Stimulated activated CD8-positive, alpha-beta memory T cell treated with anti-CD3 and anti-CD28 coated beads, Interleukin-15, amount 100 ng/mL, for 4 hours (primary cell): ENCODE measurements around the gene MTA3.

Source experiments
- DNase-seq, 2 donors: peaks; one replicate each; pipeline ENCODE4 v3.0.0-alpha.2; 2020; ENCODE audit warnings: low read depth in 2 of 2

The MTA3 gene

GRCh38 chr2:42733852-42734251 is 165.4 kb downstream of the MTA3 start:
- DNase-seq = no peak

- DNase-seq = no peak
Observed at GRCh38 chr2:42736598-42737322, 168.3 kb downstream of the MTA3 start.

- no peak for DNase-seq
Observed at GRCh38 chr2:42741140-42741539, 172.7 kb downstream of the MTA3 start.

GRCh38 chr2:42742740-42743658 is 174.6 kb downstream of the MTA3 start:
- DNase-seq = no peak

GRCh38 chr2:42743659-42743990 is 175.2 kb downstream of the MTA3 start:
- no peak for DNase-seq

- DNase-seq = no peak
Observed at GRCh38 chr2:42744545-42745082, 176.2 kb downstream of the MTA3 start.

- DNase-seq = no peak
Observed at GRCh38 chr2:42747422-42747821, 179.0 kb downstream of the MTA3 start.

GRCh38 chr2:42748840-42749239 is 180.4 kb downstream of the MTA3 start:
- no peak for DNase-seq

GRCh38 chr2:42752314-42752713 is 183.9 kb downstream of the MTA3 start:
- DNase-seq = no peak

- DNase-seq = no peak
Observed at GRCh38 chr2:42752816-42753813, 184.7 kb downstream of the MTA3 start.

- DNase-seq = no peak
Observed at GRCh38 chr2:42754021-42754775, 185.8 kb downstream of the MTA3 start.

- no peak for DNase-seq
Observed at GRCh38 chr2:42754776-42755140, 186.3 kb downstream of the MTA3 start.

GRCh38 chr2:42755191-42755880 is 186.9 kb downstream of the MTA3 start:
- DNase-seq = no peak

- no peak for DNase-seq
Observed at GRCh38 chr2:42756150-42756775, 187.8 kb downstream of the MTA3 start.

- DNase-seq = no peak
Observed at GRCh38 chr2:42756966-42757513, 188.6 kb downstream of the MTA3 start.

- DNase-seq = no peak
Observed at GRCh38 chr2:42757981-42758740, 189.7 kb downstream of the MTA3 start.

- no peak for DNase-seq
Observed at GRCh38 chr2:42758751-42759150, 190.3 kb downstream of the MTA3 start.

- DNase-seq = no peak
Observed at GRCh38 chr2:42761554-42761953, 193.1 kb downstream of the MTA3 start.

GRCh38 chr2:42762155-42762554 is 193.7 kb downstream of the MTA3 start:
- no peak for DNase-seq
